Endothelial cell of hepatic sinusoid (primary cell): ENCODE data around the gene RBFA.
"Not testable (repeated sequence)": the region's sequence is repeated elsewhere in the genome, so short reads cannot be mapped to it uniquely, and the experiment has no call there.

Experiments used
- in situ Hi-C: cut with HindIII; loops from 2 replicates; pipeline ENCODE4 v1.10.0; 2017; ENCODE audit warnings: low sequenced_read_pairs

RBFA gene

GRCh38 chr18:80027719-80028118 is 6.5 kb upstream of the RBFA start:
- in situ Hi-C loops, result not testable (repeated sequence)

- in situ Hi-C loops, result no loop called here
Measured at GRCh38 chr18:80029690-80030089, 4.5 kb upstream of the RBFA start.

- in situ Hi-C loops, result no loop called here
Measured at GRCh38 chr18:80033181-80034067, 810 bp upstream of the RBFA start.

- in situ Hi-C loops, result no loop called here
Measured at GRCh38 chr18:80034852-80035406, 695 bp downstream of the RBFA start.

- in situ Hi-C loops, result no loop called here
Measured at GRCh38 chr18:80035997-80036396, 1.8 kb downstream of the RBFA start.

- in situ Hi-C loops, result no loop called here
Measured at GRCh38 chr18:80037300-80037699, 3.1 kb downstream of the RBFA start.

- in situ Hi-C loops, result no loop called here
Measured at GRCh38 chr18:80037869-80038630, 3.8 kb downstream of the RBFA start.

GRCh38 chr18:80040515-80040914 is 6.3 kb downstream of the RBFA start:
- in situ Hi-C loops, result no loop called here

- in situ Hi-C loops, result no loop called here
Measured at GRCh38 chr18:80041424-80041823, 7.2 kb downstream of the RBFA start.

GRCh38 chr18:80042785-80043184 is 8.6 kb downstream of the RBFA start:
- in situ Hi-C loops, result no loop called here

- in situ Hi-C loops, result no loop called here
Measured at GRCh38 chr18:80044072-80044471, 9.8 kb downstream of the RBFA start.

GRCh38 chr18:80046011-80046410 is 11.8 kb downstream of the RBFA start:
- in situ Hi-C loops, result no loop called here

GRCh38 chr18:80046431-80046830 is 12.2 kb downstream of the RBFA start:
- in situ Hi-C loops, result no loop called here

- in situ Hi-C loops, result no loop called here
Measured at GRCh38 chr18:80046961-80047541, 12.8 kb downstream of the RBFA start.

- in situ Hi-C loops, result no loop called here
Measured at GRCh38 chr18:80050797-80051196, 16.6 kb downstream of the RBFA start.

GRCh38 chr18:80056095-80056494 is 21.9 kb downstream of the RBFA start:
- in situ Hi-C loops, result no loop called here

- in situ Hi-C loops, result no loop called here
Measured at GRCh38 chr18:80059945-80060344, 25.7 kb downstream of the RBFA start.

- in situ Hi-C loops, result no loop called here
Measured at GRCh38 chr18:80065705-80066104, 31.5 kb downstream of the RBFA start.

- in situ Hi-C loops, result no loop called here
Measured at GRCh38 chr18:80067321-80067720, 33.1 kb downstream of the RBFA start.

- in situ Hi-C loops, result no loop called here
Measured at GRCh38 chr18:80067897-80068296, 33.7 kb downstream of the RBFA start.

GRCh38 chr18:80068571-80069272 is 34.5 kb downstream of the RBFA start:
- in situ Hi-C loops, result no loop called here
